Umbilical cord (tissue), 2 donors: Measurements from ENCODE around the gene NANOG. TPM values are rescaled to one million over a fixed set of nuclear protein-coding genes. Genes with fewer than 3 reads are reported as not detected.
"Not testable (repeated sequence)": the region's sequence is repeated elsewhere in the genome, so short reads cannot be mapped to it uniquely, and the experiment has no call there.

Experiments
- DNase-seq: peaks from one replicate; pipeline ENCODE4 v3.0.0-alpha.2; 2015; ENCODE audit warnings: low spot score
- total RNA-seq: library from RNA; depleted of rRNA; stranded (reverse); fragments of >200 nt; gene quantifications from one replicate; pipeline ENCODE4 v1.2.3, GENCODE V29; 2014; ENCODE audit warnings: low replicate concordance; ENCODE audit not compliant: insufficient read depth

NANOG gene
- total RNA-seq, result 0.24 TPM

DNA sequence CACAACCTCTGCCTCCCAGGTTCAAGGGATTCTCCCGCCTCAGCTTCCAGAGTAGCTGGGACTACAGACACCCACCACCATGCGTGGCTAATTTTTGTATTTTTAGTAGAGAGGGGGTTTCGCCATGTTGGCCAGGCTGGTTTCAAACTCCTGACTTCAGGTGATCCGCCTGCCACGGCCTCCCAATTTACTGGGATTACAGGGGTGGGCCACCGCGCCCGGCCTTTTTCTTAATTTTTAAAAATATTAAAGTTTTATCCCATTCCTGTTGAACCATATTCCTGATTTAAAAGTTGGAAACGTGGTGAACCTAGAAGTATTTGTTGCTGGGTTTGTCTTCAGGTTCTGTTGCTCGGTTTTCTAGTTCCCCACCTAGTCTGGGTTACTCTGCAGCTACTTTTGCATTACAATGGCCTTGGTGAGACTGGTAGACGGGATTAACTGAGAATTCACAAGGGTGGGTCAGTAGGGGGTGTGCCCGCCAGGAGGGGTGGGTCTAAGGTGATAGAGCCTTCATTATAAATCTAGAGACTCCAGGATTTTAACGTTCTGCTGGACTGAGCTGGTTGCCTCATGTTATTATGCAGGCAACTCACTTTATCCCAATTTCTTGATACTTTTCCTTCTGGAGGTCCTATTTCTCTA is at the start of gene NANOG:
NANOG (plus strand) TSS at position 519 of the 645 bp plus-strand sequence. CDS start 213 bp downstream, outside the sequence.
- not testable (repeated sequence) for DNase-seq

DNA sequence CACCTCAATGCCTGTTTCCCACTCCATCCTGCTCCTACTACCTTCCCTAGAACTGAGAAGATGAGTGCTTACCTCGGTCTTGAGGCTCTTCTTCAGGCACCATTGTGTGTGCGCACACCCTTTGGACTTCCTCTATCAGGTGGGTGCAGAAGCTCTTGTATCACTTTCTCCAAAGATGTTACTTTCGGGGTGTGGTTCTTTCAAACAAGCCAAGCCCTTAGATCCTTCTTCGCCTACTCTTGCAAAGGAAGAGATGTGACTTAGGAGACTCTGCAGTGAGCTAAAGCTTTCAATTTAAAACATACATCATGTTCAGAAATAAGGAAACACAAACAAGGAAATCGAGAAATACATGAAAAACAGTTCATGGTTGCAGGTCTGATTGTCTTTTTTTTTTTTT is 42.0 kb upstream of the NANOG start, which contains the start of gene CLEC4C:
CLEC4C (minus strand) TSS at position 130 of the 400 bp plus-strand sequence; CDS start at position 103, 27 bp downstream.
- DNase-seq, result no peak

DNA sequence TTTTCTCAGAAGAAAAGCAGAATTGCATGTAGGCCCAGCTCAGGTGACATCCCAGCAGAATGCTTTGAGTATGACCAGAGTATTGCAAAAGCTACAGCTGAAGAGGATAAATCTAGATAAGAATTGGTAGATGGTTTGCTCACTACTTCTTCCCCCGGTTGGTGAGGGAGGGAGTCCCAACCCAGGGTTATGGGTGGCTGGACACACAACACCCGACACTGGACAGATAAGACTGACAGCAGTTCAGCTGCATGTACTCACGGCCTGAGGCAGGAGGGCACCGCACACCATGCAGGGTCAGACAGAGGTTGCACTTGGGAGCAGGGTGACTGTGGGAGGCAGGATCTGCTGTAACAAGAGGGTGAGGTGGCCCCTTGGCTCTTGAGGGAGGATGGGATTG is 40.4 kb upstream of the NANOG start:
- DNase-seq, result no peak

DNA sequence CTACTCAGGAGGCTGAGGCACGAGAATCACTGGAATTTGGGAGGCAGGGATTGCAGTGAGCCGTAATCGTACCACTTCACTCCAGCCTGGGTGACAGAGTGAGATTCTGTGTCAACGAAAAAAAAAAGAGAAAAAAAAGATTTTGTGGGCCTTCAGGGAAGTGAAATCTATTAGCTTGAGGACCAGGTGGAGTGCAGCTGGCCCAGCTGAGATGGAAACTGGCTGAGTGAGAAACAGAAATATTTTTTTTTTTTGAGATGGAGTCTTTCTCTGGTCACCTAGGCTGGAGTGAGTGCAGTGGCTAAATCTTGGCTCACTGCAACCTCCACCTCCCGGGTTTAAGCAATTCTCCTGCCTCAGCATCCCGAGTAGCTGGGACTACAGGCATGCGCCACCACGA is 39.8 kb upstream of the NANOG start:
- DNase-seq, result no peak

DNA sequence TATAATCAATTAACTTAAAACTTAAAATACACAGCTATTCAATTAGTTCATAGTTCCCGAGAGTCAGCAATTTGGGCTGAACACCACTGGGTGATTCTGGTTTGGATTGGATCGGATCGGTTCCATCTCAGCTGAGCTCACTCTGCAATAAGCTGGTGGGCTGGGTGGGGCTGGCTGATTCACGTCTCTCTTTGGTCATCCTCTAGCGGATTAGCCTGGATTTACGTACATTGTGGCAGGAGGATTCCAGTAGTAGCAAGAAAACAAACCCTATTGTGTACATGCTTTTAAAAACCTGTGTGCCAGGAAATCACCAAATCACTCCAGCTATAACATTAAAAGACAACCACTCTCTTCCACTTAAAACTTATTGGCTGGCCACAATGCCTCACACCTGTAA is 38.9 kb upstream of the NANOG start:
- no peak for DNase-seq

DNA sequence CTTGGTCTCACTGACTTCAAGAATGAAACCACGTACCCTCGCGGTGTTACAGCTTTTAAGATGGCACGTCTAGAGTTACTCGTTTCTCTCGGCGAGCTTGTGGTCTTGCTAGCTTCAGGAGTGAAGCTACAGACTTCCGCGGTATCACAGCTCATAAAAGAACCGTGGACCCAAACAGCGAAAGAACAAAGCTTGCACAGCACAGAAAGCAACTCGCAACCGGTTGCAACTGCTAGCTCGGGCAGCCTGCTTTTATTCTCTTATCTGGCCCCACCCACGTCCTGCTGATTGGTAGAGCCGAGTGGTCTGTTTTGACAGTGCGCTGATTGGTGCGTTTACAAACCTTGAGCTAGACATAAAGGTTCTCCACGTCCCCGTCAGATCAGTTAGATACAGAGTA is 37.8 kb upstream of the NANOG start:
- no peak for DNase-seq

DNA sequence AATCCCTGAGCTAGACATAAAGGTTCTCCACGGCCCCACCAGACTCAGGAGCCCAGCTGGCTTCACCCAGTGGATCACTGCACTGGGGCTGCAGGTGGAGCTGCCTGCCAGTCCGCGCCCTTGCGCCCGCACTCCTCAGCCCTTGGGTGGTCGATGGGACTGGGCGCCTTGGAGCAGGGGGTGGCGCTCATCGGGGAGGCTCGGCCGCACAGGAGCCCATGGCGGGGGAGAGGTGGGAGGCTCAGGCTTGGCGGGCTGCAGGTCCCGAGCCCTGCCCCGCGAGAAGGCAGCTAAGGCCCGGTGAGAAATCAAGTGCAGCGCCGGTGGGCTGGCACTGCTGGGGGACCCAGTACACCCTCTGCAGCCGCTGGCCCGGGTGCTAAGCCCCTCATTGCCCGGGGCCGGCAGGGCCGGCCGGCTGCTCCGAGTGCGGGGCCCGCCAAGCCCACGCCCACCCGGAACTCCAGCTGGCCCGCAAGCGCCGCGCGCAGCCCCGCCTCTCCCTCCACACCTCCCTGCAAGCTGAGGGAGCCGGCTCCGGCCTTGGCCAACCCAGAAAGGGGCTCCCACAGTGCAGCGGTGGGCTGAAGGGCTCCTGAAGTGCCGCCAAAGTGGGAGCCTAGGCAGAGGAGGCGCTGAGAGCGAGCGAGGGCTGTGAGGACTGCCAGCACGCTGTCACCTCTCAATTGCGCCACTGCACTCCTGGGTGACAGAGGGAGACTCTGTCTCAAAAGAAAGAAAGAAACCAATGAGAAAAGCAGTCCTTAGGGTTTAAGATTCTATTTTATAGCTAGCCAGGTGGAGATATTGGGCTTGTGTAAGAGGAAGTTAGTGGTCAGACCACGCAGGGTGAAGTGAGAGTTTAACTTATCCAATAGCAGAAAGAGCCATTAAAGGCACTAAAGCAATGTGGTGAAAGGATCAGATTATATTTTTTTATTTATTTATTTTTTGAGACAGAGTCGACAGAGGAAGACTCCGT is 37.0 kb upstream of the NANOG start:
- not testable (repeated sequence) for DNase-seq

DNA sequence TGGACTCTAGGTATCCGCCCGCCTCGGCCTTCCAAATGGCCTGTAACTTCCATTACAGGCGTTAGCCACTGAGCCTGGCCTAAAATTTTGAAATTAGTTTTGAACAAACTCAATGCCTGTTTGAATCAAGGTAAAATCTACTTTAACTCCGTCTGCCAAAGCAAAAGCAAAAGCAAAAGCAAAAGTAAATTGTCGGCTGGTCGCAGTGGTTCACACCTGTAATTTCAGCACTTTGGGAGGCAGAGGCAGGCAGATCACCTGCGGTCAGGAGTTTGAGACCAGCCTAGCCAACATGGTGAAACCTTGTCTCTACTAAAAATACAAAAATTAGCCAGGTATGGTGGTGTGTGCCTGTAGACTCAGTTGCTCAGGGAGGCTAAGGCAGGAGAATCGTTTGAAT is 33.5 kb upstream of the NANOG start:
- DNase-seq, result not testable (repeated sequence)

DNA sequence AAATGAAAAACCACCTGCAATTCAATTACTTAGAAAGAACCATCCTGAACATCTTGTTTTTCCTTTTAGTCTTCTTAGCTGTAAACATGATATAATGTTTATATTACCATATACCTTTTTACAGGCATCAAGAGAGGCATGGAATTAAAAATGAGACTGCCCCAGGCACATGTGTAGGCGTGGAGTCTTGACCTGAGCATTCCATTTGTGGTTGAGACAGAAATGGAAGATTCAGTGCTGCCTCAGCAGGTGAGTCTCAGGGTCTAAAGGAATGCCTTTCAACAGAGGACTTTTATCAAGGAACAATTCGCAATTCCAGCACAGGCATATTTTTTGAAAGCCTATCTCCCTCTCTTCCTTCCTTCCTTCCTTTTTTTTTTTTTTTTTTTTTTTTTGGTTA is 32.2 kb upstream of the NANOG start:
- no peak for DNase-seq

DNA sequence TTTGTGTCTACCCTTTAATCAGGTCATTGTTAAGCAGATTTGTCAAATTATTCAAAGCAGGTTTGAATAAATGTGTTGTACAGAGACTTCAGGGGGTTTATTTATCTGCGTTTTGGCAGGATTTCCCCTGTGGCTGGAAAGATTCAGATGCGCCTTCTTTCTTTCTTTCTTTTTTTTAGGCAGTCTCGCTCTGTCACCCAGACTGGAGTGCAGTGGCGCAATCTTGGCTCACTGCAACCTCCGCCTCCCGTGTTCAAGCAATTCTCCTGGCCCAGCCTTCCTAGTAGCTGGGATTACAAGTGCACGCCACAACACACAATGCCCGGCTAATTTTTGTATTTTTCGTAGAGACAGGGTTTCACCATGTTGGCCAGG is 30.4 kb upstream of the NANOG start:
- no peak for DNase-seq

DNA sequence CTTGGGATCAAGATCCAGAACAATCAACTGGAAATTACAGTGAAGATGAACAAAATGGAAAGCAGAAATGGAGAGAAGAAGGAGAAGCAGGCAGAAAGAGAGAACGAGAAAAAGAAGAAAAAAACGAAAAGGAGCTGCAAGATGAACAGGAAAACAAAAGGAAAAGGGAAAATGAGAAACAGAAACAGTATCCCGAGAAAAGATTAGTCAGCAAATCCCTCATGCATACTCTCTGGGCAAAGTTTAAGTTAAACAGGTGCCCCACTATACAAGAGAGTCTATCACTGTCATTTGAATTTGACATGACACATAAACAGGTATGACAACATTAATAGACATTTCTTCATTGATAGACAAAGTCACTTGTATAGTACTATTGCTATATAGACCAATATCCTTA is 19.2 kb upstream of the NANOG start:
- DNase-seq, result no peak

DNA sequence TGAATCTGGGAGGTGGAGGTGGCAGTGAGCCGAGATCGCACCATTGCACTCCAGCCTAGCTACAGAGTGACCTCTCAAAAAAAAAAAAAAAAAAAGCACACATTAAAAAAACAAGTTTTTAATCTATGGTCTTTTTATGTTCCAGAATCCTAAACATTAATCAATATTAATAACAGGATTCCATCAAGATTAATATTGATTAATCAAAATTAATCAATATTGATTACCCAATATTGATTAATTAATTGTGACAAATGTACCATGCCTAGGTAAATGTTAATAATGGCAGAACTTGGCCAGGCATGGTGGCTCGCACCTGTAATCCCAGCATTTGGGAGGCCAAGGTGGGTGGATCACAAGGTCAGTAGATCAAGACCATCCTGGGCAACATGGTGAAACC is 7.9 kb upstream of the NANOG start:
- DNase-seq, result no peak

DNA sequence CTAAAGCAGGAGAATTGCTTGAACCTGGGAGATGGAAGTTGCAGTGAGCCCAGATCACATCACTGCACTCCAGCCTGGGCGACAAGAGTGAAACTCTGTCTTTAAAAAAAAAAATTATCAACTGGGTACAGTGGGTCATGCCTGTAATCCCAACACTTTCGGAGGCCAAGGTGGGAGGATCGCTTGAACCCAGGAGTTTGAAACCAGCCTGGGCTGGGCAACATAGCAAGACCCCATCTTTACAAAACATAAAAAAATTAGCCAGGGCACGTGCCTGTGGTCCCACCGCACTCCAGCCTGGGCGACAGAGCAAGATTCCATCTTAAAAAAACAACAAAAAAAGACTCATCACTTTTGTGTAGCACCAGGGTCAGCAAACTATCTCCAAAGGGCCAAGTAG is 7.1 kb upstream of the NANOG start:
- DNase-seq, result no peak

DNA sequence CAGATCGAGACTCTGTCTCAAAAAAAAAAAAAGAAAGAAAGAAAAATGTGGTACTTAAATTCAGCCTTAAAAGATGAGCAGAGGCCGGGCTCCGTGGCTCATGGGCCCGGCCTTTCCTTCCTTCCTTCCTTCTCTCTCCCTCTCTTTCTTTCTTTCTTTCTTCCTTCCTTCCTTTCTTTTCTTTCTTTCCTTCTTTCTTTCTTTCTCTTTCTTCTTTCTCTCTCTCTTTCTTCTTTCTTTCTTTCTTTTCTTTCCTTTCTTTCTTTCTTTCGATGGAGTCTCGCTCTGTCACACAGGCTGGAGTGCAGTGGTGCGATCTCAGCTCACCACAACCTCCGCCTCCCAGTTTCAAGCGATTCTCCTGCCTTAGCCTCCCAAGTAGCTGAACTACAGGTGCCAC is 5.8 kb upstream of the NANOG start:
- DNase-seq, result not testable (repeated sequence)

DNA sequence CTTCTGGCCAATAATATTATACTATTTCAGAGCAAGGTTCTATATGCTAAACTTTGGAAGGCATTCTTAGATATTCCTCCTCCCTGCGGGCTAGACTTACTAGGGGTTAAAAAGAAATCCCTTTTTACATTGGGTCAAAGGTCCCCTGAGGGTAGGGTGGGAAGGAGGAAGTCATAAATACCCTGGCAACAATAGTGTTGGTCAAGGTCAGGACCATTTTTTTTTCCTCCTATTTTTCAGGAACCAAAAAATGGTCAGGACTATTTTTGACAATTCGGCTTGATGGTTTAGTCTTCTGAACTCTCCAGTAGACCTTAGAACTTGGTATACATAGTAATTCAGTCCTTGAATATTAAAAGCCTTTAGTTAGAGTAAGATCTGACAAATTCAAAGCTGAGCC is 4.5 kb upstream of the NANOG start:
- no peak for DNase-seq

DNA sequence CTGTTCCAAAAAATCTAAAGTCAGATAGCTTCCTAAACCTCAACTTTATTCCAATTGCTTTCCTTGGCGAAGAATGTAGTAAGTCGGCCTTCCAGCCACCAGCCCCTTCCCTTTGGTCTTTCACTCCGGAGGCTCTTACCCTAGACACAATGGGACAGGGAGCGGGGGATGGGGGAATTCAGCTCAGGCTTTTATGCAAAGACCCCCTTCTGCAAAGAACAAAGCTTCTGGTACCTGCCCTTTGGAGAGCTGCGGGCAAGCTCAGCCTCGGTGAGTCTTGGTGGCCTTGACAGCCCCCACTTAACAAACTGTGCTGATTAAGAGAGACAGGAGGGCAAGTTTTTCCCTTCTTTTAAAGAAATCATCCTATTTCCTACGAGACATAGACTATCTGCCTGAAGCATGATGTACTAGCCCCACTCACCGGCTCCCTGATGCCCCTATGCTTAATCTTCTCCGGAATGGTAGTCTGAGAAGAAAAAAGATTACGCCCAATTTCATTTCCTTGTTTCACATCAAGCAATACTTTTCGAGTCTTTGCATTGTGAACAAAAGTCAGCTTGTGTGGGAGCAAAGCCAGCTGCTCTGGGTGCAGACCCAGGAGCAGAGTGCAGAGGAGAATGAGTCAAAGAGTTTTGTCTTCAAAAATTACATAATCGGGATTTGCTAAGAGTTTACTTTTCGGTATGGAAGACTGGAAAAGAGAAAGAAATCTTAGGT is 1.5 kb upstream of the NANOG start:
- peak; percentile 45 for DNase-seq

DNA sequence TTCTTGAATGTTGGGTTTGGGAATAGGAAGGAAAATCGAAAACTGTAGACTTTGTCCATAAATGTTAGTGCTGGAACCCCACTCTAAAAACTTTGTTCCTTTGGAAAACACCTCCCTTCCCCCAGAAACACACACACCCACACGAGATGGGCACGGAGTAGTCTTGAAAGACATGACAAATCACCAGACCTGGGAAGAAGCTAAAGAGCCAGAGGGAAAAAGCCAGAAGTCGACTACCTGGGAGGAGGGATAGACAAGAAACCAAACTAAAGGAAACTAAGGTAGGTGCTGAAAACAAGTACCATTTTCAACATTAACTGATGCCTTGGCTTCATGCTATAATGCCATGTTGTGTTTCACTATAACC is 925 bp upstream of the NANOG start:
- no peak for DNase-seq

DNA sequence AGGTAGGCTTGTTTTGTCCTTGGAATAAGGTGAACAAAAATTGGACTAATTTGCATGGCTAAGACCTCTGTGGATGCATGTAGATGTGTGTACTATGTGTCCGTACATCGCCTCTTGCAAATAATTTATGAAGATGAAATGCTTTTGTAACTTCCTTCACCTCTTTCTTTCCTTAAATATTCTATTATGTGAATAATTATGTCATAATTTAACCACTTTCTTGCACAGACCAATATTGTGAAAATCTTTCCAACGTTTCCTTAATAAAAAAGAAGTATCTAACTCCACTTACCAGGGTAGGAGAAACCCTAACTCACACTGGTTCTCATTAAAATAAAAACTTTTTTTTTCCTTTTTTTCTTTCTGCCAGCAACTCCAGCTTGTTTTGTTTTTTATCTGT is 4.0 kb downstream of the NANOG start:
- DNase-seq, result no peak

DNA sequence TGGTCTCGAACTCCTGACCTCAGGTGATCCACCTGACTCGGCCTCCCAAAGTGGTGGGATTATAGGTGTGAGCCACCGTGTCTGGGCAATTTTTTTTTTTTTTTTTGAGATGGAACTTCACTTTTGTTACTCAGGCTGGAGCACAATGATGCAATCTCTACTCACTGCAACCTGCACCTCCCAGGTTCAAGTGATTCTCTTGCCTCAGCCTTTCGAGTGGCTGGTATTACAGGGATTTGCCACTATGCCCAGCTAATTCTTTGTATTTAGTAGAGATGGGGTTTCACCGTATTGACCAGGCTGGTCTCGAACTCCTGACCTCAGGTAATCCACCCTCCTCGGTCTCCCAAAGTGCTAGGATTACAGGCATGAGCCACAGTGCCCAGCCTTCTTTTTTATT is 8.1 kb downstream of the NANOG start:
- DNase-seq, result not testable (repeated sequence)

DNA sequence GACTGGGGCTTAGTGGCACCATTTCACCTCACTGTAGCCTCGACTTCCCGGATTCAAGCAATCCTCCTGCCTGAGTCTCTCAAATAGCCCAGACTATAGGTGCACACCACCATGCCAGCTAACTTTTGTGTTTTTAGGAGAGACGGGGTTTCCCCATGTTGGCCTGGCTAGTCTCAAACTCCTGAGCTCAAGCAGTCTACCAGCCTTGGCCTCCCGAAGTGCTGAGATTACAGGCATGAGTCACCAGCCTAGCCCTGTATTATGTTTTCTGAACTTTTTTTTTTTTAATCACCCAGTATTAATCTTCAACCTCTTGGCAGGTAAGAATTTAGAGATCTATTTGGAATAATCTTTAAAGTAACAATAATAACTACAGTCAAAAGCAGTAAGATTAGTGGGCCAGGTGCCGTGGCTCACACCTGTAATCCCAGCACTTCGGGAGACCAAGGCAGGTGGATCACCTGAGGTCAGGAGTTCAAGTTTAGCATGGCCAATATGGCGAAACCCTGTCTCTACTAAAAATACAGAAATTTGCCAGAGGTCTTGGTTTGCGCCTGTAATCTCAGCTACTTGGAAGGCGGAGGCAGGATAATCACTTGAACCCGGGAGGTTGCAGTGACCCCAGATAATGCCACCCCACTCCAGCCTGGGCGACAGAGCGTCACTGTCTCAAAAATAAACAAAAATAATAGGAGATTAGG is 8.6 kb downstream of the NANOG start:
- peak; percentile 28 for DNase-seq

DNA sequence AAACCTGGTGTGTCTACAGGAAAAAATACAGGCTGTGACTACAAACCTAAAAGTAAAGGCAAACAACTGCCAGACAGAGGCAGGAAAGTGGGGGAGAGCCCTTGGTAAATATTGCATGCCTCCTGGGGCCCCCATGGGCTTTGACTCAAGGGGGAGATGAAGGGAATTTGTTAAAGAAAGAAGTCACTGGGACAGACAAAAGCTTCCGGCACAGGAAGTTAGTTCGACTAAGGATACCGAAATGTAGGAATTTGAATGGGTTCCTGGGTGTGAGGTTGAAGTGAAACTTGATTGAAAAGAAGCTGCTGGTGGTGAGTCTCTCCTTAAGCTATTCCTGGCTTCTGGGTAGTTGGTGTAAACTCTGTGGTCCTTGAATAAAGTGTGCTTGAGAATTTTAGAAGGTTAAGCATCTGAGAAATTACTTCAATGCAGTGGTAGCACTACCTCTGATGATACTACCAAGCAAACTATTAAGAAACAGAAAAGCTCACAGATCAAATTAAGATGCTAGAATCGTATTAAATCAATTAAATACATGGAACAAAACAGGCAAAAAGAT is 9.6 kb downstream of the NANOG start:
- DNase-seq, result not testable (repeated sequence)
